EL (cell line): ENCODE measurements around the gene C4orf50.

Experiments
- DNase-seq: peaks from one replicate; pipeline ENCODE4 v3.0.0-alpha.2; 2016

Gene C4orf50

GRCh38 chr4:6043188-6043587 is 25.0 kb upstream of the C4orf50 start:
- DNase-seq, result no peak

- no peak for DNase-seq
These were observed 24.2 kb upstream of the C4orf50 start for GRCh38 chr4:6042293-6043063.

- DNase-seq, result no peak
These were observed 23.6 kb upstream of the C4orf50 start for GRCh38 chr4:6041800-6042199.

- DNase-seq, result no peak
These were observed 20.5 kb upstream of the C4orf50 start for GRCh38 chr4:6038711-6039110.

GRCh38 chr4:6035786-6036185 is 17.6 kb upstream of the C4orf50 start:
- no peak for DNase-seq

GRCh38 chr4:6033381-6033780 is 15.2 kb upstream of the C4orf50 start:
- DNase-seq, result no peak

- DNase-seq, result no peak
These were observed 14.3 kb upstream of the C4orf50 start for GRCh38 chr4:6032249-6033244.

- DNase-seq, result no peak
These were observed 13.6 kb upstream of the C4orf50 start for GRCh38 chr4:6031846-6032245.

- no peak for DNase-seq
These were observed 12.4 kb upstream of the C4orf50 start for GRCh38 chr4:6030679-6031078.

- DNase-seq, result no peak
These were observed 11.0 kb upstream of the C4orf50 start for GRCh38 chr4:6029254-6029653.

- DNase-seq, result no peak
These were observed 9.9 kb upstream of the C4orf50 start for GRCh38 chr4:6028168-6028567.

- DNase-seq, result no peak
These were observed 9.2 kb upstream of the C4orf50 start for GRCh38 chr4:6027392-6027791.

- no peak for DNase-seq
These were observed 6.2 kb upstream of the C4orf50 start for GRCh38 chr4:6024313-6024960.

GRCh38 chr4:6023731-6024130 is 5.5 kb upstream of the C4orf50 start:
- peak; percentile 36 for DNase-seq

GRCh38 chr4:6022607-6023288 is 4.5 kb upstream of the C4orf50 start:
- DNase-seq, result no peak

- no peak for DNase-seq
These were observed 3.8 kb upstream of the C4orf50 start for GRCh38 chr4:6021831-6022606.

- no peak for DNase-seq
These were observed 2.4 kb upstream of the C4orf50 start for GRCh38 chr4:6020613-6021012.

GRCh38 chr4:6019316-6020263 is 1.4 kb upstream of the C4orf50 start:
- DNase-seq, result peak; percentile 44

GRCh38 chr4:6017800-6018199 is 431 bp downstream of the C4orf50 start:
- DNase-seq, result no peak

- no peak for DNase-seq
These were observed 1.2 kb downstream of the C4orf50 start for GRCh38 chr4:6017030-6017429.

- no peak for DNase-seq
These were observed 4.7 kb downstream of the C4orf50 start for GRCh38 chr4:6013564-6013963.
